Nephron progenitor cell (in vitro differentiated cells): Measurements from ENCODE around the gene HIRA.

Experiments used
- DNase-seq: peaks from one replicate; pipeline ENCODE4 v3.0.0; 2021
- H3K27ac Mint-ChIP-seq: 2 replicates; pipeline ENCODE4 v1.8.0; 2021; ENCODE audit warnings: mild to moderate bottlenecking, moderate library complexity, mixed read lengths
- H3K27me3 Mint-ChIP-seq: 2 replicates; pipeline ENCODE4 v1.8.0; 2021; ENCODE audit warnings: mild to moderate bottlenecking, low read depth, mixed read lengths; ENCODE audit not compliant: poor library complexity
- H3K36me3 Mint-ChIP-seq: 2 replicates; pipeline ENCODE4 v1.8.0; 2021; ENCODE audit warnings: low read depth, mixed read lengths
- H3K4me1 Mint-ChIP-seq: 2 replicates; pipeline ENCODE4 v1.8.0; 2021; ENCODE audit warnings: mixed read lengths
- H3K4me3 Mint-ChIP-seq: 2 replicates; pipeline ENCODE4 v1.8.0; 2021; ENCODE audit warnings: mild to moderate bottlenecking, moderate library complexity, mixed read lengths
- H3K9me3 Mint-ChIP-seq: 2 replicates; pipeline ENCODE4 v1.8.0; 2021; ENCODE audit warnings: mild to moderate bottlenecking, moderate library complexity, mixed read lengths
- TF ChIP-seq, protein P1 (sequence below): fragments of 200-600 bp; sonication (generic); IDR thresholded peaks from 2 replicates; pipeline ENCODE4 v1.5.0; 2021; ENCODE audit warnings: antibody characterized with exemption

Gene HIRA

DNA sequence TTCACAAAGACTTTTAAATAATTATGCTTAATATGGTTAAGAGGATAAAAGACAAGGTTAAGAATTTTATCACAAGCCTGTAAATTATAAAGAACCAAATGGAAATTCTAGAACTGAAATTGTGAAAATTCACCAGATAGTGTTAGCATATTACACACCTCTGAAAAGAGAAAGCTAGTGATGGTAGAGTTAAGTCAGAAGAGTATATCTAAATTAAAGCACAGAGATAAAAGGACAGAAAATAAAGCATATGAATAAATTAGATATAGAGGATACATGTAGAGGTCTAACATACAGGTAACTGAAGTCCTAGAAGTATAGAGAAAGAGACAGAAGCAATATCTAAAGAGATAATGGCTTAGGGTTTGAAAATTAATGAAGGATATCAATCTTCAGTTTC, 135.8 kb downstream of the HIRA start:
- peaks cover 9% of the 10 kb centered on the region for H3K27me3 Mint-ChIP-seq
- no peak for DNase-seq
- H3K4me1 Mint-ChIP-seq: peaks cover 12% of the 10 kb centered on the region
- no peaks in the 10 kb centered on the region for H3K36me3 Mint-ChIP-seq
- no peak overlapping the region for H3K4me3 Mint-ChIP-seq
- TF ChIP-seq, protein P1, sequence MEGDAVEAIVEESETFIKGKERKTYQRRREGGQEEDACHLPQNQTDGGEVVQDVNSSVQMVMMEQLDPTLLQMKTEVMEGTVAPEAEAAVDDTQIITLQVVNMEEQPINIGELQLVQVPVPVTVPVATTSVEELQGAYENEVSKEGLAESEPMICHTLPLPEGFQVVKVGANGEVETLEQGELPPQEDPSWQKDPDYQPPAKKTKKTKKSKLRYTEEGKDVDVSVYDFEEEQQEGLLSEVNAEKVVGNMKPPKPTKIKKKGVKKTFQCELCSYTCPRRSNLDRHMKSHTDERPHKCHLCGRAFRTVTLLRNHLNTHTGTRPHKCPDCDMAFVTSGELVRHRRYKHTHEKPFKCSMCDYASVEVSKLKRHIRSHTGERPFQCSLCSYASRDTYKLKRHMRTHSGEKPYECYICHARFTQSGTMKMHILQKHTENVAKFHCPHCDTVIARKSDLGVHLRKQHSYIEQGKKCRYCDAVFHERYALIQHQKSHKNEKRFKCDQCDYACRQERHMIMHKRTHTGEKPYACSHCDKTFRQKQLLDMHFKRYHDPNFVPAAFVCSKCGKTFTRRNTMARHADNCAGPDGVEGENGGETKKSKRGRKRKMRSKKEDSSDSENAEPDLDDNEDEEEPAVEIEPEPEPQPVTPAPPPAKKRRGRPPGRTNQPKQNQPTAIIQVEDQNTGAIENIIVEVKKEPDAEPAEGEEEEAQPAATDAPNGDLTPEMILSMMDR: no peak
- H3K9me3 Mint-ChIP-seq: no peaks in the 10 kb centered on the region
- H3K27ac Mint-ChIP-seq: no peak overlapping the region

DNA sequence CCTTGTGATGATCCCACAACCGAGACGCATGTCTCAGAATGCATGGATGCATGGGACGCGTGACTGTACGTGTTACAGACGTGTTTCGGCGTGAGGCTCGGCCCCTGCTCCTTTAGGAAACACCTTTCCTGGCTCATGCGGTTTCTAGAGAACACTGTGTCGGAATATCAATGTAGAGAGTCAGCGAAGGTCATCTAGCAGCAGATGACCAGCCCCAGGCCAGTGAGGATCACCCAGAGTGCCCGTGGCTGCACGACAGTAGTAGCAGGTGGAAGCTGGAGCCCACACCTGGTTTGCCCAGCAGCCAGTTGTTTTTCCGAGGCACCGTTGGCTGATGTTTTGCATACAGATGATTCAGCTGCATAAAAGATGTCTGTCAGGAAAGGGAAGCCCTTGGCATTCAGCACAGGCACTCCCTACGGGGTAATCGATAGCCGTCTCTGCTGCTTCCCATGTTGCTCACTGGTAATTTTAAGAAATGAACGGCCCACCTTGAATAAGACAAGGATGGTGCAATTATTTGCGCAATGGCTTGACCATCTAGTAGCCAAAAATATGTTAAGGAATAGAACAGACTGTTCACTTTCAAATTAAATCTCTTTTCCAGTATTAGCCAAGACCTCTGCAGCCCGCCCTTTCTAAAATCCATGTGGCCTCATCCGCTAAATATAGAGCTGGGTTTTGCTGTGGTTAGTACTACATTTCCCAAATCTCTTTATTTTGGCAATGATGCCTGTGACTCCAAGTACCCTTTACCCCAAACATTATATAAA, 138.9 kb downstream of the HIRA start:
- peaks cover 42% of the 10 kb centered on the region for H3K4me1 Mint-ChIP-seq
- H3K27ac Mint-ChIP-seq: no peak overlapping the region
- TF ChIP-seq, protein P1: no peak
- H3K9me3 Mint-ChIP-seq: no peaks in the 10 kb centered on the region
- DNase-seq: peak; percentile 6
- H3K27me3 Mint-ChIP-seq: peaks cover 25% of the 10 kb centered on the region
- no peaks in the 10 kb centered on the region for H3K36me3 Mint-ChIP-seq
- peak overlapping the region; percentile 92 for H3K4me3 Mint-ChIP-seq

DNA sequence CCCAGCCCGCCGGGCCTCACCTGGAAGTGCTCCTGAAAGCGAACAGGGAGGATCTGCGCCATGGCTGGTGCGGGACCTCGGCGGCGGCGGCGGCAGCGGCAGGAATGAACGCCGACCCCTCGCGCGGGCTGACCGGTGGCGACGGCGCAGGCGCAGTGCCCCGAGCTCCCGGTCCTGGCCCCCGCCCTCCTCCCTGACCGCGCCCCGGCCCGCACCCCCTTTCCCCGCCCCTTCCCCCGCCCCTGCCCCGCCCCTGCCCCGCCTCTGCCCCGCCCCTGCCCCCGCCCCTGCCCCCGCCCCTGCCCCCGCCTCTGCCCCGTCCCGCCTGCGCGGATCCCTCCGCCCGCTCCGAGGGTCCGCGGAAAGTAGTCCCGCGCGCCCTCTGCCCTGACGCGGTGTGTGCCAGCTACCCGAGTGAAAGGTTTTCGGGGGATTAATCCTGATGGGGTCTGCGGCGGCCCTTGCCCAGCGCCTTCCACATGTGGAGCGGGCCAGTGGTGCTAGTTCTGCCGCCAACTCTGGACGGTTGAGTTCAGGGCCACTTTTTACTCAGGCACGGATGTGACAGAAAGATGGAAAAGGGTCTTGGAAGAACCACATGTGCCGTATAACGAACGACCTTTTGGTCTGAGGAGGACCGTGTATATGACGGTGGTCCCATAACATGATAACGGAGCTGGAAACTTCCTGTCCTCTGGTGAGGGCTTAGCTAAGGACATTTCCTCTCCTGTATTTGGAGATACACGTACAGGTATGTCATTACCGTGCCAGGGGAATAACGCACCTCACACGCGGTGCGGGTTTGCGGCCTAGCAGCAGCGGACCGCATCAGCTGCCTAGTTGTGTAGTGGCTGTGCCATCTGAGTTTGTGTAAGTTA, 139.7 kb downstream of the HIRA start, which contains the start of gene CLTCL1:
TSS of gene CLTCL1 (minus strand) at position 140 of the 878 bp plus-strand sequence. CDS start at position 62, 78 bp downstream.
- peaks cover 50% of the 10 kb centered on the region for H3K4me1 Mint-ChIP-seq
- peaks cover 25% of the 10 kb centered on the region for H3K27me3 Mint-ChIP-seq
- H3K9me3 Mint-ChIP-seq: no peaks in the 10 kb centered on the region
- H3K36me3 Mint-ChIP-seq: no peaks in the 10 kb centered on the region
- TF ChIP-seq, protein P1: no peak
- peak within 1 kb of the TSS; percentile 94 for H3K27ac Mint-ChIP-seq
- H3K4me3 Mint-ChIP-seq: peak within 1 kb of the TSS; percentile 92
- peak; percentile 95 for DNase-seq

DNA sequence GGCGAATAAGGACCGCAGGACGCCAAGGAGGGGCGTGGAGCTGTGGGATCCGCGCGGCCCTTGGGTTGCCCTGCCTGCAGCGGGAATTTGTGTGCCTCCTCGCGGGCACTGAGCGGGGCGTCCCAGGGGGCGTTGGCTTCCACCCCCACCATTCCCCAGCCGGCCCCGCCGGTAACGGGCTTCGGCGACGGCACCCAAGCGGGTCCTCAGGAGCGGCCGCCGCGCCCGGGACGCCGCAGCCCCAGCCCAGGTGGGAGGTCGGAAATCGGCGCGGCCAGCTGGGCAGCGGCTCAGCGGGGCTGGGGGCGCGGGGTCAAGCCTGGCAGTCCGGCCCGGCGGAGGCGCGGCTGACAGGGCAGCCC, 140.3 kb downstream of the HIRA start:
- H3K27ac Mint-ChIP-seq: no peak overlapping the region
- H3K4me1 Mint-ChIP-seq: peaks cover 56% of the 10 kb centered on the region
- TF ChIP-seq, protein P1: no peak
- peak overlapping the region; percentile 87 for H3K4me3 Mint-ChIP-seq
- DNase-seq: peak; percentile 57
- H3K27me3 Mint-ChIP-seq: peaks cover 25% of the 10 kb centered on the region
- no peaks in the 10 kb centered on the region for H3K36me3 Mint-ChIP-seq
- H3K9me3 Mint-ChIP-seq: no peaks in the 10 kb centered on the region

DNA sequence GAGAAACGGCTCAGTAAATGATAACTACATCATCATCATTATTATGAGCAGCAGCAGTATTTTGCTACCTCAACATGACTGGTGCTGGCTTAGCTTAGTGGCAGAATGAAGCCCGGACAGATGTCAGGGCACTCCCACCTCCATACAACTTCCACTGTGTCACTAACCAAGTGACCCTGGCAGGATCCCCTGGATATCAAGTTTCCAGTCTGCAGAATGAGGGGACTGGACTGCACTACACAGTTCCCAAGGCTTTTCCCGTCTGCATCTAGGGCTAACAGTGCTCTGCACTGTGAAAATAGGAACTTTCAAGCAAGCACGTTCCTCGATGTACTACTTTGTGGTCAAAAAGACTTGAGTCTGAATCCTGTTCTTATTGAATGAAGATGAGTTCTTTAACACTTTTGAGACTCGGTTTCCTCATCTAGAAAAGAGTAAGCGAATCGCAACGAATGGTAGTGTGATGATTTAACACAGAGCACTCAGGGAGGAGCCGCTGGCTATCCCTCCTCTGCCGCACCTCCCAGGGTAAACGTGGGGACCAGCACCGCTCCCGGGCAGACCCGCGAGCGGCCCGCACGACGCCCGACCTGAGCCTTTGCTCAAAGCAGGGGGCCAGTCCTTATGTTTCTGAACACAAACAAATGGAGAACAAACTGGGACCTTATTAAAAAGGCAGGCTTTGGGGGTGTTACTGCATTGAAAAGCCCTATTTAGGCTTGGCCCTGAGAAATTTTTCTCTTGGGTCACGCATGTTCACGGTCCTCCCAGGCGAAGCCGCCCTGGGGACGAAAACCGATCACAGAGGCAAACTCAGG, 140.9 kb downstream of the HIRA start:
- Mint-ChIP-seq H3K27ac (peak overlapping the region; percentile 20), H3K27me3 (peaks cover 25% of the 10 kb centered on the region), H3K4me1 (peaks cover 62% of the 10 kb centered on the region), H3K36me3 (no peaks in the 10 kb centered on the region), H3K4me3 (peak overlapping the region; percentile 87), H3K9me3 (no peaks in the 10 kb centered on the region)
- DNase-seq: peak; percentile 25
- TF ChIP-seq, protein P1: no peak
